Esophagus muscularis mucosa (tissue), 4 donors: ENCODE measurements around the gene TIMM50. TPM values are rescaled to one million over a fixed set of nuclear protein-coding genes. Genes with fewer than 3 reads are reported as not detected.

Source experiments
- DNase-seq: peaks from one replicate; pipeline ENCODE4 v3.0.0-alpha.2; 2017; ENCODE audit errors: extremely low spot score
- H3K27ac ChIP-seq, 4 donors: fragments of 200-600 bp; sonication (generic); replicated peaks in 1 of 4; 1 replicate in 3 of 4; 2 replicates in 1 of 4; pipeline ENCODE4 v1.5.1; 2016 to 2019; ENCODE audit warnings: mild to moderate bottlenecking in 1 of 4
- H3K27me3 ChIP-seq, 4 donors: fragments of 200-600 bp; sonication (generic); one replicate each; pipeline versions ENCODE4 v1.5.1 to v1.6.0; 2016 to 2019
- H3K36me3 ChIP-seq, 4 donors: fragments of 200-600 bp; sonication (generic); one replicate each; pipeline ENCODE4 v1.5.1; 2016 to 2019
- H3K4me1 ChIP-seq, 4 donors: fragments of 200-600 bp; sonication (generic); one replicate each; pipeline ENCODE4 v1.5.1; 2016 to 2019
- H3K4me3 ChIP-seq, 4 donors: fragments of 200-600 bp; sonication (generic); 1 replicate in 2 of 4; 2 replicates in 2 of 4; pipeline ENCODE4 v1.5.1; 2016 to 2019; ENCODE audit warnings: mild to moderate bottlenecking in 4 of 4, moderate library complexity in 1 of 4
- H3K9me3 ChIP-seq, 4 donors: fragments of 200-600 bp; sonication (generic); 1 replicate in 3 of 4; 2 replicates in 1 of 4; pipeline ENCODE4 v1.5.1; 2016 to 2019
- EP300 ChIP-seq: sonication (generic); formaldehyde crosslinking; IDR thresholded peaks from one replicate; pipeline ENCODE4 v1.6.1; 2017; ENCODE audit warnings: antibody characterized with exemption
- POLR2A ChIP-seq: fragments of 450-650 bp; IDR thresholded peaks from one replicate; pipeline ENCODE4 v1.6.1; 2017; ENCODE audit warnings: antibody characterized with exemption, moderate library complexity, mild to moderate bottlenecking, low read depth
- POLR2AphosphoS5 ChIP-seq, 2 donors: sonication (generic); formaldehyde crosslinking; IDR thresholded peaks; one replicate each; pipeline ENCODE4 v1.6.1; 2017; ENCODE audit warnings: antibody characterized with exemption in 2 of 2
- WGBS: methylation state at CpG from one replicate; pipeline ENCODE4 v1.1.5; 2018; 5-methylcytosine and 5-hydroxymethylcytosine counted together
- intact Hi-C: fragments of 100-400 bp; cut with DNase I; formaldehyde crosslinking; loops from one replicate; pipeline ENCODE4 v1.15.1; 2023
- total RNA-seq, 4 donors: library from RNA; depleted of rRNA; stranded (reverse); fragments of >200 nt; gene quantifications; one replicate each; pipeline versions ENCODE4 v1.1.0 to v1.2.1, GENCODE V29; 2016
- TF ChIP-seq, protein P1 (sequence below), 3 experiments: fragments of 200-600 bp in 2 of 3; fragments of 450-650 bp in 1 of 3; sonication (generic) in 2 of 3; IDR thresholded peaks; one replicate each; pipeline ENCODE4 v1.5.1; 2017 to 2019; ENCODE audit warnings: antibody characterized with exemption in 3 of 3, mild to moderate bottlenecking in 2 of 3, moderate library complexity in 1 of 3

Gene TIMM50
- total RNA-seq, 4 donors from 2014 or later: 36.1 to 58.0 (median 51.3) TPM

DNA sequence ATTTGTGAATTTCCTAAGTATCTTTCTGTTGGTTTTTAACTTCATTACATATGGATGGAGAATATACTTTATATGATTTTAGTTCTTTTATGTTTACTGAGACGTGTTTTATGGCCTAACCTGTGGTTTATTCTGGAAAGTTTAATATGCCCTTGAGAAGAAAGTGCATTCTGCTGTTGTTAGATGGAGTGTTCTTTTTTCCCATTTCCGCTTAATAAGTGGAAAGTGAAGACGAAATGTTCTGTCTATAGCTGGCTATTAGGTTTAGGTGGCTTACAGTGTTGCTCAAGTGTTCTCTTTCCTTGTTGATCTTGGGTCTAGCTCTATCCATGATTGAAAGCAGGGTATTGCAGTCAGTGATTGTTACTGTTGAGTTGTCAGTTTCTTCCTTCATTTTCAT is 17.2 kb upstream of the TIMM50 start:
- 94% methylated on average over 3 of the region's 3 CpGs for WGBS
- Histone ChIP-seq H3K36me3 (peaks cover 65 to 97% (median 87%) of the 10 kb centered on the region in 4 donors), H3K27me3 (no peaks in the 10 kb centered on the region), H3K9me3 (no peaks in the 10 kb centered on the region), H3K4me1 (no peaks in the 10 kb centered on the region), H3K4me3 (no peak overlapping the region), H3K27ac (no peak overlapping the region)
- DNase-seq: no peak
- intact Hi-C loops: no loop called here
- TF ChIP-seq EP300 (no peak), POLR2A (no peak), POLR2AphosphoS5 (IDR thresholded peaks at IDR 0.05) (no peak)
- TF ChIP-seq, protein P1, sequence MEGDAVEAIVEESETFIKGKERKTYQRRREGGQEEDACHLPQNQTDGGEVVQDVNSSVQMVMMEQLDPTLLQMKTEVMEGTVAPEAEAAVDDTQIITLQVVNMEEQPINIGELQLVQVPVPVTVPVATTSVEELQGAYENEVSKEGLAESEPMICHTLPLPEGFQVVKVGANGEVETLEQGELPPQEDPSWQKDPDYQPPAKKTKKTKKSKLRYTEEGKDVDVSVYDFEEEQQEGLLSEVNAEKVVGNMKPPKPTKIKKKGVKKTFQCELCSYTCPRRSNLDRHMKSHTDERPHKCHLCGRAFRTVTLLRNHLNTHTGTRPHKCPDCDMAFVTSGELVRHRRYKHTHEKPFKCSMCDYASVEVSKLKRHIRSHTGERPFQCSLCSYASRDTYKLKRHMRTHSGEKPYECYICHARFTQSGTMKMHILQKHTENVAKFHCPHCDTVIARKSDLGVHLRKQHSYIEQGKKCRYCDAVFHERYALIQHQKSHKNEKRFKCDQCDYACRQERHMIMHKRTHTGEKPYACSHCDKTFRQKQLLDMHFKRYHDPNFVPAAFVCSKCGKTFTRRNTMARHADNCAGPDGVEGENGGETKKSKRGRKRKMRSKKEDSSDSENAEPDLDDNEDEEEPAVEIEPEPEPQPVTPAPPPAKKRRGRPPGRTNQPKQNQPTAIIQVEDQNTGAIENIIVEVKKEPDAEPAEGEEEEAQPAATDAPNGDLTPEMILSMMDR (IDR thresholded peaks at IDR 0.05): no peak

- Histone ChIP-seq H3K9me3 (no peaks in the 10 kb centered on the region), H3K4me3 (no peak overlapping the region), H3K27ac (no peak overlapping the region), H3K4me1 (no peaks in the 10 kb centered on the region), H3K27me3 (no peaks in the 10 kb centered on the region), H3K36me3 (peaks cover 69 to 97% (median 87%) of the 10 kb centered on the region in 4 donors)
- 96% methylated on average over 14 of the region's 18 CpGs for WGBS
- DNase-seq: no peak
- intact Hi-C loops: no loop called here
- TF ChIP-seq, protein P1 (IDR thresholded peaks at IDR 0.05): no peak
- TF ChIP-seq EP300 (no peak), POLR2AphosphoS5 (IDR thresholded peaks at IDR 0.05) (no peak), POLR2A (no peak)
Measured at GRCh38 chr19:39465956-39466747, 14.5 kb upstream of the TIMM50 start.

GRCh38 chr19:39467941-39468340 is 12.7 kb upstream of the TIMM50 start:
- no peaks in the 10 kb centered on the region for H3K27me3 ChIP-seq
- WGBS: 93% methylated on average over 7 of the region's 7 CpGs
- H3K4me3 ChIP-seq: no peak overlapping the region
- intact Hi-C loops: no loop called here
- H3K36me3 ChIP-seq: peaks cover 85 to 100% (median 96%) of the 10 kb centered on the region in 4 donors
- H3K4me1 ChIP-seq: no peaks in the 10 kb centered on the region
- no peak overlapping the region for H3K27ac ChIP-seq
- no peaks in the 10 kb centered on the region for H3K9me3 ChIP-seq
- TF ChIP-seq POLR2A (no peak), EP300 (no peak)
- DNase-seq: no peak

GRCh38 chr19:39469036-39469435 is 11.6 kb upstream of the TIMM50 start:
- Histone ChIP-seq H3K9me3 (no peaks in the 10 kb centered on the region), H3K4me3 (no peak overlapping the region), H3K27ac (no peak overlapping the region), H3K36me3 (peaks cover 94 to 100% (median 100%) of the 10 kb centered on the region in 4 donors), H3K27me3 (no peaks in the 10 kb centered on the region), H3K4me1 (no peaks in the 10 kb centered on the region)
- 94% methylated on average over 5 of the region's 11 CpGs for WGBS
- no peak for TF ChIP-seq EP300
- no peak for TF ChIP-seq POLR2A
- no peak for TF ChIP-seq POLR2AphosphoS5 (IDR thresholded peaks at IDR 0.05)
- TF ChIP-seq, protein P1 (IDR thresholded peaks at IDR 0.05): no peak
- no peak for DNase-seq
- intact Hi-C loops: no loop called here

DNA sequence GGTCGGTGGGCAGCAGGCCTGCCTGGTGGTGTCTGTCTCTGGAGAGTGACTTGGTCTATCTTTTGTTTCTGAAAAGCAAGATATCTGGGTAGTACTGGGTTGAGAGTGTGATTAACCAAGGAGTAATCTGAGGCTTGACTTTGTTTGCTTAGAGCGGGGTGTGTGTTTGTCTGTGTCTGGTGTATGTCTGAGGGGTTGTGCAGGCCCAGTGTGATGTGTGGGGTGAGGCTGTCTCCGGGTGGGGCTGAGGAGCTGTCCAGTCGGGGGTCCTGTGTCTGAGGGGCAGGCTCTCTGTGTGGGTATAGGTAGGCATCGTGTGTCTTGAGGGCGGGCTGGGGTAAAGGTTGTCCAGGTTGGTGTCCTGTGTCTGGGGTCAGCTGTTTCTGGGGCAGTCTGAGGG is 11.1 kb upstream of the TIMM50 start:
- intact Hi-C loops: no loop called here
- Histone ChIP-seq H3K36me3 (peaks cover 95 to 100% (median 100%) of the 10 kb centered on the region in 4 donors), H3K4me3 (no peak overlapping the region), H3K27me3 (no peaks in the 10 kb centered on the region), H3K9me3 (no peaks in the 10 kb centered on the region), H3K4me1 (no peaks in the 10 kb centered on the region), H3K27ac (no peak overlapping the region)
- no peak for DNase-seq
- TF ChIP-seq EP300 (no peak), POLR2A (no peak), POLR2AphosphoS5 (IDR thresholded peaks at IDR 0.05) (no peak)
- TF ChIP-seq, protein P1 (IDR thresholded peaks at IDR 0.05): no peak
- WGBS: 87% methylated on average over 5 of the region's 6 CpGs
